K562 (cell line): ENCODE results near the gene ZNF775. TPM values are rescaled to one million over a fixed set of nuclear protein-coding genes. Genes with fewer than 3 reads are reported as not detected.

Experiments used
- CHD4 ChIP-seq: fragments of 200-600 bp; sonication (generic); IDR thresholded peaks from 3 replicates; pipeline ENCODE4 v1.6.1; 2012; ENCODE audit warnings: low read depth, mild to moderate bottlenecking, mixed read lengths, low read length, inconsistent platforms; ENCODE audit not compliant: insufficient read depth, insufficient replicate concordance, poor library complexity, severe bottlenecking
- CREB3 ChIP-seq: fragments of 450-650 bp; conservative IDR thresholded peaks from 2 replicates; pipeline ENCODE4 v1.6.1; 2016; ENCODE audit warnings: missing genetic modification characterization, low read depth, mild to moderate bottlenecking, missing compliant biosample characterization, moderate library complexity
- DMBX1 ChIP-seq: fragments of 250-450 bp; sonication (Bioruptor Pico); IDR thresholded peaks from 2 replicates; pipeline ENCODE4 v1.8.0; 2022; ENCODE audit warnings: inconsistent platforms, mild to moderate bottlenecking, moderate library complexity, borderline replicate concordance
- EHMT2 ChIP-seq: fragments of 450-650 bp; IDR thresholded peaks from 2 replicates; pipeline ENCODE4 v1.6.1; 2018; ENCODE audit warnings: antibody characterized with exemption
- MAFG ChIP-seq: fragments of 450-650 bp; conservative IDR thresholded peaks from 2 replicates; pipeline ENCODE4 v1.6.1; 2016; ENCODE audit warnings: missing genetic modification characterization, missing compliant biosample characterization
- MECOM ChIP-seq: fragments of 250-450 bp; sonication (Bioruptor Pico); IDR thresholded peaks from 2 replicates; pipeline ENCODE4 v1.8.0; 2022; ENCODE audit warnings: inconsistent platforms
- PURB ChIP-seq: sonication (generic); formaldehyde crosslinking; IDR thresholded peaks from 2 replicates; pipeline ENCODE4 v1.9.0; 2021; ENCODE audit warnings: low read depth, mild to moderate bottlenecking, missing genetic modification reagents
- SMAD3 ChIP-seq: fragments of 450-650 bp; formaldehyde crosslinking; conservative IDR thresholded peaks from 2 replicates; pipeline ENCODE4 v1.4.0; 2020; ENCODE audit warnings: mild to moderate bottlenecking
- TAF7 ChIP-seq: fragments of 450-650 bp; IDR thresholded peaks from 2 replicates; pipeline ENCODE4 v1.6.1; 2016; ENCODE audit warnings: missing genetic modification characterization, missing compliant biosample characterization
- TEAD2 ChIP-seq: fragments of 450-650 bp; IDR thresholded peaks from 2 replicates; pipeline ENCODE4 v1.6.1; 2016; ENCODE audit warnings: missing genetic modification characterization, control low read depth, missing compliant biosample characterization
- ZKSCAN8 ChIP-seq: fragments of 200-800 bp; sonication (Bioruptor generic); IDR thresholded peaks from 2 replicates; pipeline ENCODE4 v1.6.1; 2016; ENCODE audit warnings: missing genetic modification characterization, missing compliant biosample characterization
- ZNF175 ChIP-seq: fragments of 200-800 bp; sonication (Bioruptor generic); IDR thresholded peaks from 2 replicates; pipeline ENCODE4 v1.6.1; 2016; ENCODE audit warnings: low read depth, mild to moderate bottlenecking, missing genetic modification characterization, missing compliant biosample characterization
- ZNF316 ChIP-seq: fragments of 450-650 bp; IDR thresholded peaks from 2 replicates; pipeline ENCODE4 v1.6.1; 2016
- ZNF407 ChIP-seq: fragments of 450-650 bp; IDR thresholded peaks from 2 replicates; pipeline ENCODE4 v1.6.1; 2016; ENCODE audit warnings: low read depth
- polyA plus RNA-seq, 8 experiments: library from polyadenylated mRNA; depleted of rRNA in 4 of 8; stranded (reverse) in 5 of 8; unstranded in 3 of 8; fragments of >200 nt; fragmentation: Nextera tagmentation in 2 of 8; fragmentation: Illumina TruSeq in 1 of 8; extraction: Ambion mirVana in 2 of 8; extraction: Trizol in 1 of 8; gene quantifications; 2 replicates each; pipeline versions ENCODE4 v1.2.1 to v1.2.3, GENCODE V29; 2011 to 2014; ENCODE audit warnings: inconsistent platforms in 1 of 8, missing spikeins in 1 of 8
- total RNA-seq, 7 experiments: library from RNA; depleted of rRNA in 6 of 7; stranded (reverse); fragments of >200 nt in 6 of 7; fragmentation: Illumina TruSeq in 2 of 7; extraction: Trizol in 2 of 7; gene quantifications; 2 replicates each; pipeline versions ENCODE4 v1.2.1 to v1.2.3, GENCODE V29; 2011 to 2021; ENCODE audit warnings: low replicate concordance in 1 of 7
- TF ChIP-seq, protein P1 (sequence below): fragments of 250-450 bp; sonication (Bioruptor Pico); IDR thresholded peaks from 2 replicates; pipeline ENCODE4 v1.5.0; 2021; ENCODE audit warnings: mild to moderate bottlenecking, moderate library complexity

The ZNF775 gene
- total and polyA plus RNA-seq, 9 of the 15 experiments (the other 6 are each of a cell fraction or from before 2014, with no cell fraction given) = 0.04 to 18.7 (median 4.9) TPM

- TF ChIP-seq CREB3 (tag) (peak; percentile 96), ZNF175 (CRISPR knock-in tag) (peak; percentile 45; the same call in 1 of the 2 replicates), ZNF407 (no peak), SMAD3 (0 out of 2 replicates have a peak, but pooled peaks have one; percentile 37), TAF7 (peak; percentile 75), ZNF316 (no peak), CHD4 (peak; percentile 16), EHMT2 (no peak), MAFG (tag) (peak; percentile 28; the same call in 1 of the 2 replicates), TEAD2 (tag) (peak; percentile 89), ZKSCAN8 (CRISPR knock-in tag) (0 out of 2 replicates have a peak, but pooled peaks have one; percentile 61), PURB (CRISPR knock-in tag) (no peak), MECOM (CRISPR knock-in tag) (peak; percentile 78), DMBX1 (CRISPR knock-in tag) (peak; percentile 72; the same call in 1 of the 2 replicates)
- TF ChIP-seq, protein P1, sequence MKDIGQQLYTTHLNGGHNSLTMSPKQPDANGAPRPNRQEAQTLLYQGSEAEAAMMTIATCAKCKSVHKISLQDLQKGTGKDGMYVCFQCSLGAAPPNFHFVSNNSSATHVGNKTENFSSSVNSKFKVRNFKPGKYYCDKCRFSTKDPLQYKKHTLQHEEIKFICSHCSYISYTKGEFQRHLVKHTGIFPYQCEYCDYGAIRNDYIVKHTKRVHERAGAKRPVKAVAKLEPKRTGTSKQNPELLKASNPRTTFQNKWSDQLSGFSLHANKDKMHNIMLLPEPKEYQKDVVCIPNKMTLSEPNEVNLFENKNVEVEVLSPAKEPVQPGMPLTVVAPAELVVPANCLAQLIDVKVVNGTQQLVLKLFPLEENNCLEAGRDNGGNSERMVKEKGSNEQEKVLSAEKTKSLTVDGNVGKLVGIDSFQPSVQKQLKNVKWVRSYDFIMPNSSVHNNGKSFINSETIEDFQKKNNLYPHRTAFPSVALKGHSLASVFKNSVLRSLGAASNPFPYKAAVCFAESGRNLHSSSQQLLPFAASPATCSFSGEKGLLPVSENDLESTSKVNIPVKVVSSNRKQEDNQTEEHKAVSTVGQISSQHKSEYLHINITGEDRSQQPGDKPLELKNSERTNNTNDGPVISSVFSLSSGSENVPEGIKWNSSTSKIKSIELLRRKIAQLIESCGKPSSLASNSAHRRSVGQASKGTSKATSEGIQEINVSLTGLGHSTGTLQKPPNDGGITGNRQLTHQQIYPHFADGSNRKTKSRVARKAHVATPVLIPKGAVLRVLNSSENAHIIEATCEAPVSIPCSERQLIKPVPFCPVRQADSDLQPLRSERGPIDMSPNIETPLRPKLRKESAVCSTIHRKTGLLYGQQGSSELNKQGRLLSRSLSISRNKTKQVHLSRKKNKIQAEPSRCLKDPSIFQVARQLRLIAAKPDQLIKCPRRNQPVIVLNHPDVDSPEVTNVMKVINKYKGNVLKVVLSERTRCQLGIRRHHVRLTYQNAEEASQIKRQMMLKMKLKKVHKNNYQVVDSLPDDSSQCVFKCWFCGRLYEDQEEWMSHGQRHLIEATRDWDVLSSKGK = no peak
These were observed 23.5 kb upstream of the ZNF775 start (continued) for GRCh38 chr7:150355666-150356059.
